HG02623 (cell line): ENCODE data around the gene NMT1.

Experiments
- ATAC-seq: cut with Tn5 transposase; IDR thresholded peaks from one replicate; pipeline ENCODE4 v1.9.1; 2021; ENCODE audit warnings: moderate library complexity; ENCODE audit not compliant: unreplicated experiment

Gene NMT1

GRCh38 chr17:45060797-45061605 lies at the start of gene NMT1:
Gene NMT1 (plus strand): TSS chr17:45061317. CDS start chr17:45061330, 13 bp downstream.
- peak; percentile 83 for ATAC-seq

GRCh38 chr17:45011767-45012166 lies 49.4 kb upstream of the NMT1 start:
- ATAC-seq, result no peak

GRCh38 chr17:45013021-45013997 lies 47.8 kb upstream of the NMT1 start:
- ATAC-seq, result no peak

GRCh38 chr17:45016237-45016636 lies 44.9 kb upstream of the NMT1 start:
- ATAC-seq, result no peak

GRCh38 chr17:45016823-45017222 lies 44.3 kb upstream of the NMT1 start:
- ATAC-seq, result no peak

- no peak for ATAC-seq
Measured at GRCh38 chr17:45018514-45018847, 42.6 kb upstream of the NMT1 start.

GRCh38 chr17:45018848-45019711 lies 42.0 kb upstream of the NMT1 start:
- no peak for ATAC-seq

- no peak for ATAC-seq
Measured at GRCh38 chr17:45020354-45021138, 40.6 kb upstream of the NMT1 start.

GRCh38 chr17:45021607-45022287 lies 39.4 kb upstream of the NMT1 start:
- no peak for ATAC-seq

- no peak for ATAC-seq
Measured at GRCh38 chr17:45022288-45022648, 38.8 kb upstream of the NMT1 start.

GRCh38 chr17:45022655-45023339 lies 38.3 kb upstream of the NMT1 start:
- no peak for ATAC-seq

- no peak for ATAC-seq
Measured at GRCh38 chr17:45029096-45029495, 32.0 kb upstream of the NMT1 start.

GRCh38 chr17:45029758-45030423 lies 31.2 kb upstream of the NMT1 start:
- no peak for ATAC-seq

GRCh38 chr17:45030733-45031132 lies 30.4 kb upstream of the NMT1 start:
- ATAC-seq, result no peak

- ATAC-seq, result no peak
Measured at GRCh38 chr17:45031231-45032173, 29.6 kb upstream of the NMT1 start.

- no peak for ATAC-seq
Measured at GRCh38 chr17:45032174-45032541, 29.0 kb upstream of the NMT1 start.

GRCh38 chr17:45034599-45034998 lies 26.5 kb upstream of the NMT1 start:
- ATAC-seq, result no peak

GRCh38 chr17:45035848-45036247 lies 25.3 kb upstream of the NMT1 start:
- ATAC-seq, result no peak
